ENCODE results near the gene EGFL7.
A peak's percentile ranks its signal among the peaks of the same experiment; 100 is the strongest.

EGFL7 gene

DNA sequence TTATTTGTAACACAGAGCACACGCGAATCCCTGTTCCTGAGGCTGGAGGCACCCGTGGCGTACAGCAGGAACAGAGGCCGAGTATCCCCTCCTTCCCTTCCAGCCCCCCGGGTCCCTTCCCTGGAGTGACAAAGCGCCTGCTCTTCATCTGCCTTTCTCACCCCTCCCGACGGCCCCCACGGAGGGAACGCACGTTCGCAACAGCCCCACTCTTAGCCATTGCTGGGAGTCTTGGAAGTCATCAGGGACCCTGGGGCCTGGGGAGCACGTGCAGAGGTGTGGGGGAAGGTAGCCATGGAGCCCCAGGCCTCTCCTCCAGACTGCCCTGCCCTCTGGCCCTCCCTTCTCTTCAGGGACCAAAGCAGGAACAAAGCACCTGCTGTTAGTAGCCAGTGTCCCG is 22.1 kb downstream of the EGFL7 start:
- DNase-seq (ENCODE audit: extremely low spot score): no peak
- CTCF ChIA-PET: interaction anchor here (2.3 kb wide), 1 partner anchor 13 kb away, joined by 6 read pairs; no protein-coding TSS in a partner anchor
- POLR2A ChIA-PET: no interaction called here
- TF ChIP-seq NFRKB (IDR thresholded peaks at IDR 0.05) (no peak), FOXK2 (IDR thresholded peaks at IDR 0.05) (no peak), ARNT (IDR thresholded peaks at IDR 0.05) (no peak), LEF1 (IDR thresholded peaks at IDR 0.05; ENCODE audit: borderline replicate concordance) (no peak), SUZ12 (IDR thresholded peaks at IDR 0.05) (no peak), FOXA1 (IDR thresholded peaks at IDR 0.05) (no peak), BHLHE40 (IDR thresholded peaks at IDR 0.05; ENCODE audit: borderline replicate concordance) (no peak), SP1 (IDR thresholded peaks at IDR 0.05) (no peak), ZNF384 (IDR thresholded peaks at IDR 0.05) (no peak), L3MBTL2 (conservative IDR thresholded peaks at IDR 0.05) (no peak), CTBP1 (IDR thresholded peaks at IDR 0.05; ENCODE audit: borderline replicate concordance) (no peak), ELF4 (IDR thresholded peaks at IDR 0.05) (no peak), FOXM1 (IDR thresholded peaks at IDR 0.05; ENCODE audit: borderline replicate concordance) (no peak), TARDBP (IDR thresholded peaks at IDR 0.05) (no peak), HDGF (IDR thresholded peaks at IDR 0.05; ENCODE audit: borderline replicate concordance) (no peak)
- TF ChIP-seq, protein P1, sequence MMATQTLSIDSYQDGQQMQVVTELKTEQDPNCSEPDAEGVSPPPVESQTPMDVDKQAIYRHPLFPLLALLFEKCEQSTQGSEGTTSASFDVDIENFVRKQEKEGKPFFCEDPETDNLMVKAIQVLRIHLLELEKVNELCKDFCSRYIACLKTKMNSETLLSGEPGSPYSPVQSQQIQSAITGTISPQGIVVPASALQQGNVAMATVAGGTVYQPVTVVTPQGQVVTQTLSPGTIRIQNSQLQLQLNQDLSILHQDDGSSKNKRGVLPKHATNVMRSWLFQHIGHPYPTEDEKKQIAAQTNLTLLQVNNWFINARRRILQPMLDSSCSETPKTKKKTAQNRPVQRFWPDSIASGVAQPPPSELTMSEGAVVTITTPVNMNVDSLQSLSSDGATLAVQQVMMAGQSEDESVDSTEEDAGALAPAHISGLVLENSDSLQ (IDR thresholded peaks at IDR 0.05): no peak

GRCh38 chr9:136685216-136685615 is 22.5 kb downstream of the EGFL7 start:
- CTCF ChIA-PET: interaction anchor here (2.3 kb wide), 1 partner anchor 14 kb away, joined by 6 read pairs; no protein-coding TSS in a partner anchor
- no peak for DNase-seq (ENCODE audit: extremely low spot score)
- POLR2A ChIA-PET: no interaction called here

GRCh38 chr9:136685790-136686533 is 23.2 kb downstream of the EGFL7 start:
- ChIA-PET CTCF (interaction anchor here (0.8 to 2.9 kb wide), 2 partner anchors 14 to 33 kb away, joined by 3 to 9 read pairs; no protein-coding TSS in a partner anchor), POLR2A (interaction anchor here (2.1 kb wide), 1 partner anchor 42 kb away, joined by 6 read pairs; no protein-coding TSS in a partner anchor)
- DNase-seq (ENCODE audit: extremely low spot score): no peak
- TF ChIP-seq BHLHE40 (IDR thresholded peaks at IDR 0.05; ENCODE audit: borderline replicate concordance) (no peak), FOXM1 (IDR thresholded peaks at IDR 0.05; ENCODE audit: borderline replicate concordance) (no peak), HDGF (IDR thresholded peaks at IDR 0.05; ENCODE audit: borderline replicate concordance) (no peak)

More at GRCh38 chr9:136685216-136685615, 22.5 kb downstream of the EGFL7 start:
- TF ChIP-seq FOXA1 (IDR thresholded peaks at IDR 0.05) (no peak), CTBP1 (IDR thresholded peaks at IDR 0.05; ENCODE audit: borderline replicate concordance) (no peak), HDGF (IDR thresholded peaks at IDR 0.05; ENCODE audit: borderline replicate concordance) (no peak), FOXM1 (IDR thresholded peaks at IDR 0.05; ENCODE audit: borderline replicate concordance) (no peak), FOXK2 (IDR thresholded peaks at IDR 0.05) (no peak), ELF4 (IDR thresholded peaks at IDR 0.05) (no peak), SP1 (IDR thresholded peaks at IDR 0.05) (no peak), ARNT (IDR thresholded peaks at IDR 0.05) (no peak), BHLHE40 (IDR thresholded peaks at IDR 0.05; ENCODE audit: borderline replicate concordance) (no peak), LEF1 (IDR thresholded peaks at IDR 0.05; ENCODE audit: borderline replicate concordance) (no peak), NFRKB (IDR thresholded peaks at IDR 0.05) (no peak), ZNF384 (IDR thresholded peaks at IDR 0.05) (no peak), L3MBTL2 (conservative IDR thresholded peaks at IDR 0.05) (no peak), SUZ12 (IDR thresholded peaks at IDR 0.05) (no peak), TARDBP (IDR thresholded peaks at IDR 0.05) (no peak)
- TF ChIP-seq, protein P1 (IDR thresholded peaks at IDR 0.05): no peak

- TF ChIP-seq CTBP1 (IDR thresholded peaks at IDR 0.05; ENCODE audit: borderline replicate concordance) (no peak), ELF4 (IDR thresholded peaks at IDR 0.05) (no peak), NFRKB (IDR thresholded peaks at IDR 0.05) (no peak), FOXA1 (IDR thresholded peaks at IDR 0.05) (no peak), TARDBP (IDR thresholded peaks at IDR 0.05) (no peak)
- TF ChIP-seq, protein P1 (IDR thresholded peaks at IDR 0.05): no peak
- no peak for DNase-seq (ENCODE audit: extremely low spot score)
- ChIA-PET CTCF (interaction anchor here (0.8 to 2.9 kb wide), 2 partner anchors 15 to 32 kb away, joined by 3 to 9 read pairs; no protein-coding TSS in a partner anchor), POLR2A (interaction anchor here (2.1 kb wide), 1 partner anchor 41 kb away, joined by 6 read pairs; no protein-coding TSS in a partner anchor)
Measured at GRCh38 chr9:136686534-136686793, 23.7 kb downstream of the EGFL7 start.

GRCh38 chr9:136686794-136687711 is 24.3 kb downstream of the EGFL7 start, which contains the start of gene AGPAT2:
AGPAT2 (minus strand) TSS chr9:136687457; CDS start chr9:136687357, 100 bp downstream.
- peak; percentile 79 for DNase-seq (ENCODE audit: extremely low spot score)
- ChIA-PET CTCF (interaction anchor here (0.8 to 2.9 kb wide), 2 partner anchors 15 to 32 kb away, joined by 3 to 9 read pairs; no protein-coding TSS in a partner anchor), POLR2A (interaction anchor here (2.1 kb wide), 1 partner anchor 41 kb away, joined by 6 read pairs; no protein-coding TSS in a partner anchor)

More at GRCh38 chr9:136686794-136687711, 24.3 kb downstream of the EGFL7 start, which contains the start of gene AGPAT2:
- TF ChIP-seq SUZ12 (IDR thresholded peaks at IDR 0.05) (no peak), LEF1 (IDR thresholded peaks at IDR 0.05; ENCODE audit: borderline replicate concordance) (no peak), L3MBTL2 (conservative IDR thresholded peaks at IDR 0.05) (no peak), CTBP1 (IDR thresholded peaks at IDR 0.05; ENCODE audit: borderline replicate concordance) (no peak), HDGF (IDR thresholded peaks at IDR 0.05; ENCODE audit: borderline replicate concordance) (no peak), SP1 (IDR thresholded peaks at IDR 0.05) (no peak), FOXM1 (IDR thresholded peaks at IDR 0.05; ENCODE audit: borderline replicate concordance) (no peak), ELF4 (IDR thresholded peaks at IDR 0.05) (no peak), ARNT (IDR thresholded peaks at IDR 0.05) (no peak)
- TF ChIP-seq, protein P1 (IDR thresholded peaks at IDR 0.05): no peak

Data from HEK293T (cell line).